GM21825 (cell line): ENCODE measurements around the gene STEAP2.

Experiments used
- ATAC-seq: cut with Tn5 transposase; IDR thresholded peaks from one replicate; pipeline ENCODE4 v1.9.1; 2021; ENCODE audit warnings: mild to moderate bottlenecking, moderate library complexity; ENCODE audit not compliant: unreplicated experiment

STEAP2 gene

GRCh38 chr7:90267263-90267858 lies 55.8 kb downstream of the STEAP2 start:
- ATAC-seq: no peak

- no peak for ATAC-seq
These were observed 57.6 kb downstream of the STEAP2 start for GRCh38 chr7:90269163-90269562.

- ATAC-seq: no peak
These were observed 59.1 kb downstream of the STEAP2 start for GRCh38 chr7:90270431-90271178.

GRCh38 chr7:90271753-90272152 lies 60.2 kb downstream of the STEAP2 start:
- no peak for ATAC-seq

- ATAC-seq: no peak
These were observed 60.7 kb downstream of the STEAP2 start for GRCh38 chr7:90272242-90272641.

GRCh38 chr7:90274161-90274560 lies 62.6 kb downstream of the STEAP2 start:
- ATAC-seq: no peak

- no peak for ATAC-seq
These were observed 64.6 kb downstream of the STEAP2 start for GRCh38 chr7:90276033-90276728.
